ENCODE data around the gene ZSWIM8. TPM values are rescaled to one million over a fixed set of nuclear protein-coding genes. Genes with fewer than 3 reads are reported as not detected.

ZSWIM8 gene
- total RNA-seq, 6 experiments from 2014 or later: 47.2 to 62.6 (median 55.3) TPM

DNA sequence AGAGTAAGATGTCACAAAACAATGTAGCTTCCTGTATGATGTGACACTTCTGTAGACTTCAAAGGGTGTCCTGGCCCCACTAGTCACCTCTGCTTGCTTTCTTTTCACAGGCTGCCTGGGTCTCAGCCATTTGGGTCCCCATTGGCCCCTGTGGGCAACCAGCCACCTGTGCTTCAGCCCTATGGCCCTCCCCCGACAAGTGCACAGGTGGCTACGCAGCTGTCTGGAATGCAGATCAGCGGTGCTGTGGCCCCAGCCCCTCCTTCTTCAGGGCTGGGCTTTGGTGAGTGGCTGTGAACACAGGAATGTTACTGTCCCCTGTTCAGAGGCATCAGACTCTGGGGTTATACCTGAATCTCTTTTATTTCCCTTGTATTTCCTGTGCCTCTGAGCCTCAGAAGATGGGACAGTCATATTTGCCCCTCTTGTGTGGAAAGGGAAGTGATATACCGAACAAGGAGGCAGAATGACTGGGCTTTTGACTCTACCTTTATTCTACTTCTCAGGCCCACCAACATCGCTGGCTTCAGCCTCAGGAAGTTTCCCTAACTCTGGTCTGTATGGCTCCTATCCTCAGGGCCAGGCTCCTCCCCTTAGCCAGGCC, 25.8 kb upstream of the ZSWIM8 start:
- TF ChIP-seq, protein P1, sequence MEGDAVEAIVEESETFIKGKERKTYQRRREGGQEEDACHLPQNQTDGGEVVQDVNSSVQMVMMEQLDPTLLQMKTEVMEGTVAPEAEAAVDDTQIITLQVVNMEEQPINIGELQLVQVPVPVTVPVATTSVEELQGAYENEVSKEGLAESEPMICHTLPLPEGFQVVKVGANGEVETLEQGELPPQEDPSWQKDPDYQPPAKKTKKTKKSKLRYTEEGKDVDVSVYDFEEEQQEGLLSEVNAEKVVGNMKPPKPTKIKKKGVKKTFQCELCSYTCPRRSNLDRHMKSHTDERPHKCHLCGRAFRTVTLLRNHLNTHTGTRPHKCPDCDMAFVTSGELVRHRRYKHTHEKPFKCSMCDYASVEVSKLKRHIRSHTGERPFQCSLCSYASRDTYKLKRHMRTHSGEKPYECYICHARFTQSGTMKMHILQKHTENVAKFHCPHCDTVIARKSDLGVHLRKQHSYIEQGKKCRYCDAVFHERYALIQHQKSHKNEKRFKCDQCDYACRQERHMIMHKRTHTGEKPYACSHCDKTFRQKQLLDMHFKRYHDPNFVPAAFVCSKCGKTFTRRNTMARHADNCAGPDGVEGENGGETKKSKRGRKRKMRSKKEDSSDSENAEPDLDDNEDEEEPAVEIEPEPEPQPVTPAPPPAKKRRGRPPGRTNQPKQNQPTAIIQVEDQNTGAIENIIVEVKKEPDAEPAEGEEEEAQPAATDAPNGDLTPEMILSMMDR (IDR thresholded peaks at IDR 0.05): no peak
- Mint-ChIP-seq H3K4me1 (ENCODE audit: low read depth) (peaks cover 44% of the 10 kb centered on the region), H3K4me3 (no peak overlapping the region), H3K9me3 (no peaks in the 10 kb centered on the region), H3K36me3 (ENCODE audit: low read depth) (peaks cover 35% of the 10 kb centered on the region), H3K27me3 (ENCODE audit: insufficient read depth) (no peaks in the 10 kb centered on the region; the same call in 1 of the 2 replicates), H3K27ac (no peak overlapping the region)
- DNase-seq: no peak

DNA sequence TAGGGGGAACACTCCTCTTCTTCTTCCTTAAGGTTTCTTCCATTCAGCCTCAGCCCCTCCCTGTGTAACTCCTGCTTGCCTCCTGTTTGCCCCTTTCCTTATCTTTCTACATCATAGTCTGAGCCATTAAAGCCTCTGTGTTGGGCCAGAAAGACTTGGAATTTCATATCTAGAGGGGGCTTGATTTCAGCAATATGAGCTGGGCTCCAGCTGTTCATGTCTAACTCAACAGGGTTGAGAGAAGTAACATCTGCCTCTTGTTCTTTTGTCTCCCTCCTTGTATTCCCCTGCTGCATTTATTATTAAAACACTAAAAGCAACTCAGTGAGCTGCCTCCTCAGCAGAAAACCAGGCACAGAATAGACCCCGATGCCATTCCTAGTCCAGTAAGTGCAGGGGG, 23.6 kb upstream of the ZSWIM8 start:
- H3K9me3 Mint-ChIP-seq: no peaks in the 10 kb centered on the region
- H3K4me3 Mint-ChIP-seq: no peak overlapping the region
- peaks cover 31% of the 10 kb centered on the region for H3K4me1 Mint-ChIP-seq (ENCODE audit: low read depth)
- H3K27ac Mint-ChIP-seq: peak overlapping the region; percentile 71
- TF ChIP-seq, protein P1 (IDR thresholded peaks at IDR 0.05): no peak
- peaks cover 48% of the 10 kb centered on the region for H3K36me3 Mint-ChIP-seq (ENCODE audit: low read depth)
- DNase-seq: no peak
- H3K27me3 Mint-ChIP-seq (ENCODE audit: insufficient read depth): 0 out of 2 replicates have a peak, but pooled peaks cover 2% of the 10 kb centered on the region

DNA sequence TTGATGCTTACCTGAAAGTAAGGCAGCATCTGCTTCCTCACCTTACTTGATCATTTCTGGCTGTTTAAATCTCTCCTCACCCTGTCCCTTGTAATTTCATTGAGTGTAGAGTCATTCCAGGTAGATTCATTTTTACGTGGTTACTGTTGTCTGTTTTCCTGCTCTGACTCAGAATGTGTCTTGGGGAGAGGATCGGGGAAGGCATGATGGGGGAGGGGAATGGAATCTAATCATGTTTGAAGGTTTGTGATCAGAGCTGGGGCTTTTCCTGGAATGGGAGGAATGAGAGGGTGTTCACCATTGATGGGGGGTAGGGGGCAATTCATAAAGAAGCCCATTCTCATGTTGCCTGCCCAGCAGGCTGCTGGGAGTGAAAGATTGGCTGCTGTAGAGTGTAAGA, 22.5 kb upstream of the ZSWIM8 start:
- H3K4me3 Mint-ChIP-seq: 0 out of 2 replicates have a peak overlapping the region, but pooled peaks have one; percentile 0
- H3K9me3 Mint-ChIP-seq: no peaks in the 10 kb centered on the region
- H3K27ac Mint-ChIP-seq: peak overlapping the region; percentile 71
- DNase-seq: peak; percentile 55
- H3K27me3 Mint-ChIP-seq (ENCODE audit: insufficient read depth): 0 out of 2 replicates have a peak, but pooled peaks cover 2% of the 10 kb centered on the region
- peaks cover 50% of the 10 kb centered on the region for H3K36me3 Mint-ChIP-seq (ENCODE audit: low read depth)
- TF ChIP-seq, protein P1 (IDR thresholded peaks at IDR 0.05): no peak
- peaks cover 31% of the 10 kb centered on the region for H3K4me1 Mint-ChIP-seq (ENCODE audit: low read depth)

DNA sequence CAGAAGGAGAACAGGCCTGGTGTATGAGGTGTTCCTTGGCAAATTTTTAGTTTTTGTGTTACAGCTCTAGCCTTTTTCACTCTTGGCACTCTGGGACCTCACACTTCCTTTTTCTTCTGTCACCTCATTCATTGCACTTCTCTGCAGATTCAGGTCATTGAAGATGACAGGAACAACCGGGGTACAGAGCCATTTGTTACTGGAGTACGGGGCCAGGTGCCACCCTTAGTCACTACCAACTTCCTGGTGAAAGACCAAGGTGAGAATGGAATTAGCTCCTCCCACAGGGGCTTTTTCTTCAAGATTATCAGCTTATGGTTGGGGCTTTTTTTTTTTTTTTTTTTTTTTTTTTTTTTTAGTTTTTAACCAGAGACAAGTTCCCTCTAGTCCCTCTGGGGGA, 22.1 kb upstream of the ZSWIM8 start:
- H3K4me3 Mint-ChIP-seq: no peak overlapping the region
- H3K36me3 Mint-ChIP-seq (ENCODE audit: low read depth): peaks cover 50% of the 10 kb centered on the region
- 0 out of 2 replicates have a peak, but pooled peaks cover 2% of the 10 kb centered on the region for H3K27me3 Mint-ChIP-seq (ENCODE audit: insufficient read depth)
- H3K9me3 Mint-ChIP-seq: no peaks in the 10 kb centered on the region
- TF ChIP-seq, protein P1 (IDR thresholded peaks at IDR 0.05): no peak
- peaks cover 31% of the 10 kb centered on the region for H3K4me1 Mint-ChIP-seq (ENCODE audit: low read depth)
- DNase-seq: no peak
- H3K27ac Mint-ChIP-seq: peak overlapping the region; percentile 71; the same call in 1 of the 2 replicates

DNA sequence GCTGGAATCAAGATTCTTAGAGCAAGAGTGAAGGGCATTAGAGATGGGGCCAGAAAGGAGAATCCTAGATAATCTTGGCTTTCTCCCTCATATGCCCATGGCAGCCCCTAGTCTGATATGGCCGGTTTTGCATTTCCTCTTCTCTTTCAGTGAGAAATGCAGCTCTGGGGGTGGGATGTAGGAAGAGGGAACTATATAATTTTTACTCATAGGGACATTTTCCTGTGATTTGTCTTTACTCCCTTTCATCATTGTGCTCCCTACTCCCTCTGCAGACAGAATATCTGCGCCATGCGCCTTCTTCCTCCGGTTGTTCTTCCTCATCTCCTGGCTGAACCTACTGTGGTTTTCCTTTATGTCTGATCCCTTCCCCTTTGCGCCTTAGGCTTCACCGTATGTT, 20.3 kb upstream of the ZSWIM8 start:
- H3K4me3 Mint-ChIP-seq: no peak overlapping the region
- H3K27me3 Mint-ChIP-seq (ENCODE audit: insufficient read depth): peaks cover 2% of the 10 kb centered on the region; the same call in 1 of the 2 replicates
- H3K27ac Mint-ChIP-seq: peak overlapping the region; percentile 13; the same call in 1 of the 2 replicates
- no peaks in the 10 kb centered on the region for H3K9me3 Mint-ChIP-seq
- peaks cover 61% of the 10 kb centered on the region for H3K36me3 Mint-ChIP-seq (ENCODE audit: low read depth)
- TF ChIP-seq, protein P1 (IDR thresholded peaks at IDR 0.05): no peak
- H3K4me1 Mint-ChIP-seq (ENCODE audit: low read depth): peaks cover 26% of the 10 kb centered on the region
- DNase-seq: no peak

Data from HFFc6 (cell line).